MCF 10A (cell line): Measurements from ENCODE around the gene PPP1R26. TPM values are rescaled to one million over a fixed set of nuclear protein-coding genes. Genes with fewer than 3 reads are reported as not detected.
"Not testable (repeated sequence)": the region's sequence is repeated elsewhere in the genome, so short reads cannot be mapped to it uniquely, and the experiment has no call there.

Experiments used
- BruUV-seq: library from RNA; stranded (reverse); fragments of 400-500 nt; replicated peaks from 2 replicates; lab custom pipeline; 2021; lab: Mats Ljungman, UMichigan
- CTCF ChIA-PET: fragments of 300-600 bp; sonication (Branson Sonifier 250); formaldehyde crosslinking; extraction: SDS; loops from one replicate; lab custom pipeline; 2021; ENCODE audit warnings: antibody characterized with exemption, inconsistent platforms; lab: Yijun Ruan, JAX
- POLR2A ChIA-PET: fragments of 300-600, 350-650 bp; sonication (Branson Sonifier 250); formaldehyde crosslinking; extraction: SDS; loops from one replicate; lab custom pipeline; 2020; ENCODE audit warnings: antibody characterized with exemption, inconsistent platforms; lab: Yijun Ruan, JAX
- DNase-seq: peaks from one replicate; pipeline ENCODE4 v3.0.0-alpha.2; 2018; ENCODE audit not compliant: unreplicated experiment
- H3K27ac Mint-ChIP-seq: one replicate; pipeline ENCODE4 v1.8.0; 2022; ENCODE audit warnings: mild to moderate bottlenecking, low read depth, mixed read lengths; ENCODE audit not compliant: unreplicated experiment
- H3K27me3 Mint-ChIP-seq: one replicate; pipeline ENCODE4 v1.8.0; 2022; ENCODE audit warnings: mixed read lengths; ENCODE audit not compliant: insufficient read depth, unreplicated experiment
- H3K36me3 Mint-ChIP-seq: one replicate; pipeline ENCODE4 v1.8.0; 2022; ENCODE audit warnings: mild to moderate bottlenecking, moderate library complexity, mixed read lengths; ENCODE audit not compliant: insufficient read depth, unreplicated experiment
- H3K4me1 Mint-ChIP-seq: one replicate; pipeline ENCODE4 v1.8.0; 2022; ENCODE audit warnings: mixed read lengths; ENCODE audit not compliant: insufficient read depth, unreplicated experiment
- H3K4me3 Mint-ChIP-seq: one replicate; pipeline ENCODE4 v1.8.0; 2022; ENCODE audit warnings: mild to moderate bottlenecking, moderate library complexity, mixed read lengths; ENCODE audit not compliant: unreplicated experiment
- H3K9me3 Mint-ChIP-seq: one replicate; pipeline ENCODE4 v1.8.0; 2022; ENCODE audit warnings: mixed read lengths; ENCODE audit not compliant: unreplicated experiment
- intact Hi-C: fragments of 100-400 bp; cut with micrococcal nuclease; formaldehyde crosslinking; loops from 2 replicates; pipeline ENCODE4 v1.14.1; 2022
- total RNA-seq: library from RNA; stranded (reverse); gene quantifications from 2 replicates; pipeline ENCODE4 v1.2.3, GENCODE V29; 2022
- TF ChIP-seq, protein P1 (sequence below): fragments of 200-600 bp; IDR thresholded peaks from one replicate; pipeline ENCODE4 v1.8.0; 2022; ENCODE audit warnings: antibody characterized with exemption, mild to moderate bottlenecking; ENCODE audit not compliant: unreplicated experiment

The PPP1R26 gene
- total RNA-seq, 1 experiment from 2014 or later = 19.1 TPM

DNA sequence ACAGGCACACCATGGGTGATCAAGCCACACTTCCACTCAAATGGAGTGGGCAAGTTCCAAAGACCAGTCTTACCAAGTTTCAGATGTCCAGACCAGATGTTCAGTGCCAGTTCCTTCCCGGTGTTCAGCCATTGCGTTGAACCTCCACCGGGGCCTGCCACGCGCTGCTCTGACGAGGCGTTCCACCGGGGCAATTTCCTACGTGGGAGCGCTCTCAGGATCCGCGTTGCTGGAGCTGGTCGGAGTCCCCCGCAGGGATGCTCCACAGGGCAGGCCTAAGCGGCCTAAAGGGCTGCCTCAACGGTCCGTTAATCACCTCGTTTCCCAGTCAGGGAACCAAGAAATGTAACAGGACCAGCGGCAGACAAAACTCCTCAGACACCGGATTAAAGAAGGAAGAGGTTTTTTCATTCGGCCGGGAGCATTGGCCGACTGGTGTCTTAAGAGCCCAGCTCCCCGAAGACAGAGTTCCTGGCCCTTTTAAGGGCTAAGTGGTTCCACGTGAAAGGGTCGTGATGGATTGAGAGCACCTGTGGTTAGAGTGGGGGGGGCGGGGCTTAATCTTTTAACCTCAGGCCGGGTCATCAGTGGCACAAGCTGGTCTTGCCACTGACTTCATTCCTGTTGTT is 35.7 kb upstream of the PPP1R26 start:
- H3K4me1 Mint-ChIP-seq = no peaks in the 10 kb centered on the region
- intact Hi-C loops = no loop called here
- TF ChIP-seq, protein P1, sequence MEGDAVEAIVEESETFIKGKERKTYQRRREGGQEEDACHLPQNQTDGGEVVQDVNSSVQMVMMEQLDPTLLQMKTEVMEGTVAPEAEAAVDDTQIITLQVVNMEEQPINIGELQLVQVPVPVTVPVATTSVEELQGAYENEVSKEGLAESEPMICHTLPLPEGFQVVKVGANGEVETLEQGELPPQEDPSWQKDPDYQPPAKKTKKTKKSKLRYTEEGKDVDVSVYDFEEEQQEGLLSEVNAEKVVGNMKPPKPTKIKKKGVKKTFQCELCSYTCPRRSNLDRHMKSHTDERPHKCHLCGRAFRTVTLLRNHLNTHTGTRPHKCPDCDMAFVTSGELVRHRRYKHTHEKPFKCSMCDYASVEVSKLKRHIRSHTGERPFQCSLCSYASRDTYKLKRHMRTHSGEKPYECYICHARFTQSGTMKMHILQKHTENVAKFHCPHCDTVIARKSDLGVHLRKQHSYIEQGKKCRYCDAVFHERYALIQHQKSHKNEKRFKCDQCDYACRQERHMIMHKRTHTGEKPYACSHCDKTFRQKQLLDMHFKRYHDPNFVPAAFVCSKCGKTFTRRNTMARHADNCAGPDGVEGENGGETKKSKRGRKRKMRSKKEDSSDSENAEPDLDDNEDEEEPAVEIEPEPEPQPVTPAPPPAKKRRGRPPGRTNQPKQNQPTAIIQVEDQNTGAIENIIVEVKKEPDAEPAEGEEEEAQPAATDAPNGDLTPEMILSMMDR = no peak
- POLR2A ChIA-PET = no interaction called here
- CTCF ChIA-PET = interaction anchor here (0.5 kb wide), 1 partner anchor 754 kb away, joined by 3 read pairs; no protein-coding TSS in a partner anchor
- no peak overlapping the region for H3K4me3 Mint-ChIP-seq
- no peak overlapping the region for H3K27ac Mint-ChIP-seq
- peaks cover 28% of the 10 kb centered on the region for H3K27me3 Mint-ChIP-seq
- H3K9me3 Mint-ChIP-seq = peaks cover 7% of the 10 kb centered on the region
- H3K36me3 Mint-ChIP-seq = no peaks in the 10 kb centered on the region
- no TSS peak for BruUV-seq
- DNase-seq = no peak

GRCh38 chr9:135447126-135447525 is 32.5 kb upstream of the PPP1R26 start:
- no TSS peak for BruUV-seq

GRCh38 chr9:135448663-135449100 is 30.9 kb upstream of the PPP1R26 start:
- Mint-ChIP-seq H3K9me3 (no peaks in the 10 kb centered on the region), H3K4me1 (no peaks in the 10 kb centered on the region), H3K27ac (no peak overlapping the region), H3K36me3 (no peaks in the 10 kb centered on the region), H3K4me3 (no peak overlapping the region), H3K27me3 (peaks cover 27% of the 10 kb centered on the region)
- POLR2A ChIA-PET = interaction anchor here (2.1 kb wide), 1 partner anchor 14 kb away, joined by 7 read pairs; no protein-coding TSS in a partner anchor
- no TSS peak for BruUV-seq
- DNase-seq = no peak
- intact Hi-C loops = no loop called here
- TF ChIP-seq, protein P1 = no peak
- CTCF ChIA-PET = interaction anchor here (0.6 kb wide), 1 partner anchor 342 kb away, joined by 3 read pairs; no protein-coding TSS in a partner anchor

More at GRCh38 chr9:135447126-135447525, 32.5 kb upstream of the PPP1R26 start:
- Mint-ChIP-seq H3K4me3 (no peak overlapping the region), H3K36me3 (no peaks in the 10 kb centered on the region), H3K27me3 (peaks cover 14% of the 10 kb centered on the region), H3K27ac (no peak overlapping the region), H3K4me1 (no peaks in the 10 kb centered on the region), H3K9me3 (no peaks in the 10 kb centered on the region)
- ChIA-PET POLR2A (interaction anchor here (2.1 kb wide), 1 partner anchor 16 kb away, joined by 7 read pairs; no protein-coding TSS in a partner anchor), CTCF (no interaction called here)
- intact Hi-C loops = no loop called here
- TF ChIP-seq, protein P1 = no peak
- DNase-seq = no peak

DNA sequence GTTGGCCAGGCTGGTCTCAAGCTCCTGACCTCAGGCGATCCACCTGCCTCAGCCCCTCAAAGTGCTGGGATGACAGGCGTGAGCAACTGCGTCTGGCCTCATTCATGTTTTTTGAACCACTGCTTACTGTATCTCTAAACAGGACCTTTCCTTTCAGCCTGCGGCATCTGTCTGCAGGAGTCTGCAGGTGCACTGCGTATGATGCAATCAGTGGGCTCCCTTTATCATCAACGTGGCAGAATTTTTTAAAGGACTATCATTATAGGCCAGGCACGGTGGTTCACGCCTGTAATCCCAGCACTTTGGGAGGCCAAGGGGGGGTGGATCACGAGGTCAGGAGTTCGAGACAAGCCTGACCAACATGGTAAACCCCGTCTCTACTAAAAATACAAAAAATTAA is 30.1 kb upstream of the PPP1R26 start:
- DNase-seq, H3K9me3 Mint-ChIP-seq, H3K36me3 Mint-ChIP-seq, CTCF ChIA-PET, BruUV-seq, H3K27ac Mint-ChIP-seq, intact Hi-C loops, H3K4me1 Mint-ChIP-seq, H3K4me3 Mint-ChIP-seq: not testable (repeated sequence)
- peaks cover 36% of the 10 kb centered on the region for H3K27me3 Mint-ChIP-seq
- POLR2A ChIA-PET = interaction anchor here (2.1 kb wide), 1 partner anchor 14 kb away, joined by 7 read pairs; no protein-coding TSS in a partner anchor
